GM19240 (cell line): ENCODE results near the gene PRKCB.

Experiments
- DNase-seq: peaks from one replicate; pipeline ENCODE4 v3.0.0; 2011; ENCODE audit warnings: low spot score; ENCODE audit not compliant: insufficient read length

Gene PRKCB

GRCh38 chr16:24165273-24165672 lies 329.5 kb downstream of the PRKCB start:
- no peak for DNase-seq

- DNase-seq: no peak
Measured at GRCh38 chr16:24166661-24167528, 331.1 kb downstream of the PRKCB start.

- DNase-seq: no peak
Measured at GRCh38 chr16:24168856-24169255, 333.1 kb downstream of the PRKCB start.

GRCh38 chr16:24170407-24170806 lies 334.6 kb downstream of the PRKCB start:
- DNase-seq: no peak

GRCh38 chr16:24174504-24174903 lies 338.7 kb downstream of the PRKCB start:
- DNase-seq: no peak

GRCh38 chr16:24174957-24175356 lies 339.2 kb downstream of the PRKCB start:
- no peak for DNase-seq

GRCh38 chr16:24178496-24178895 lies 342.7 kb downstream of the PRKCB start:
- DNase-seq: no peak

GRCh38 chr16:24180451-24180850 lies 344.7 kb downstream of the PRKCB start:
- DNase-seq: no peak

GRCh38 chr16:24188021-24188542 lies 352.3 kb downstream of the PRKCB start:
- DNase-seq: no peak

GRCh38 chr16:24188751-24189318 lies 353.1 kb downstream of the PRKCB start:
- DNase-seq: no peak

- no peak for DNase-seq
Measured at GRCh38 chr16:24189941-24190340, 354.2 kb downstream of the PRKCB start.

- DNase-seq: no peak
Measured at GRCh38 chr16:24191876-24192402, 356.2 kb downstream of the PRKCB start.

GRCh38 chr16:24195221-24195620 lies 359.4 kb downstream of the PRKCB start:
- DNase-seq: no peak

- no peak for DNase-seq
Measured at GRCh38 chr16:24198807-24199533, 363.2 kb downstream of the PRKCB start.

GRCh38 chr16:24203675-24204074 lies 367.9 kb downstream of the PRKCB start:
- DNase-seq: no peak

- no peak for DNase-seq
Measured at GRCh38 chr16:24204150-24204665, 368.4 kb downstream of the PRKCB start.

GRCh38 chr16:24206926-24207325 lies 371.1 kb downstream of the PRKCB start:
- no peak for DNase-seq

GRCh38 chr16:24208710-24209109 lies 372.9 kb downstream of the PRKCB start:
- no peak for DNase-seq

GRCh38 chr16:24214992-24215391 lies 379.2 kb downstream of the PRKCB start:
- DNase-seq: no peak

- DNase-seq: no peak
Measured at GRCh38 chr16:24216961-24217360, 381.2 kb downstream of the PRKCB start.

- no peak for DNase-seq
Measured at GRCh38 chr16:24217461-24217860, 381.7 kb downstream of the PRKCB start.

- DNase-seq: no peak
Measured at GRCh38 chr16:24218299-24218698, 382.5 kb downstream of the PRKCB start.
